ENCODE data around the gene TBCE.
"Not testable (repeated sequence)": the region's sequence is repeated elsewhere in the genome, so short reads cannot be mapped to it uniquely, and the experiment has no call there.

TBCE gene

DNA sequence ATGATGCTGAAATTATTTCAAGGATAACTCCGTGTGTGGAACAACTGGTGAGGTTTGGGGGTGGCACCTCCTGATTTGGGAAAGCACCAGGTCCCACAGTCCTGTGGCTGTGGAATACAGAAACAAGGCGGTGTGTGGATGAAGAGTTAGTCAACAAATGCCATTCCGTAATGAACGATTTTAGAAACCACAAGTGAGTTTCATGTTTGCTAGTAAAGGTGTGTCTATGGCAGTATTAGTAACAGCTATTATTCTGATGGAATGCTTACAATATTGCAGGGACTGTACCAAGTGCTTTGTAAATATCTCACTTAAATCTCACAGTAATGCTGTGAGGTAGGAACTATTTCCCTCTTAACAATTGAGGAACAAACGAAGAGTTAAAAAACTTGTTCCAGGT is 83.2 kb downstream of the TBCE start:
- no peak for DNase-seq (ENCODE audit: low read depth in 2 of 3, low spot score in 1 of 3)

GRCh38 chr1:235450886-235451483 is 83.8 kb downstream of the TBCE start:
- no peak for DNase-seq (ENCODE audit: low read depth in 2 of 3, low spot score in 1 of 3)

DNA sequence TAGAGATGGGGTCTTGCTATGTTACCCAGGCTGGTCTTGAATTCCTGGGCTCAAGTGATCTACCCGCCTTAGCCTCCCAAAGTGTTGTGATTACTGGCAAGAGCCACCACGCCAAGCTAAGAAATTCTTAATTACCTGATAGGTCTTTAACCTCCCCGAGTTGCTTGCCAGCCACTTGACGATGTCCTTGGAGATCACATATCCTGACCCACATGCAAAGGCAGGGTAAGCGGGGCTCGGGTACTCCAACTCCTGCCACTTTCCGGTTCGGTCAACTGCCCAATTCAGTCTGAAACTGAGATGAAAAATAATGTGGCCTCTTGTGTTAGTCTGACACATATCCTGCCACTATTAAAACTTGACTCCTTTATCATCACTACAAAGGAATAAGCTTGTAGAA is 86.8 kb downstream of the TBCE start:
- DNase-seq (ENCODE audit: low read depth in 2 of 3, low spot score in 1 of 3): no peak

GRCh38 chr1:235455097-235455496 is 87.9 kb downstream of the TBCE start:
- no peak for DNase-seq (ENCODE audit: low read depth in 2 of 3, low spot score in 1 of 3)

GRCh38 chr1:235455823-235456222 is 88.6 kb downstream of the TBCE start:
- DNase-seq (ENCODE audit: low read depth in 2 of 3, low spot score in 1 of 3): no peak

- DNase-seq (ENCODE audit: low read depth in 2 of 3, low spot score in 1 of 3): not testable (repeated sequence)
These were observed 90.6 kb downstream of the TBCE start for GRCh38 chr1:235457856-235458255.

DNA sequence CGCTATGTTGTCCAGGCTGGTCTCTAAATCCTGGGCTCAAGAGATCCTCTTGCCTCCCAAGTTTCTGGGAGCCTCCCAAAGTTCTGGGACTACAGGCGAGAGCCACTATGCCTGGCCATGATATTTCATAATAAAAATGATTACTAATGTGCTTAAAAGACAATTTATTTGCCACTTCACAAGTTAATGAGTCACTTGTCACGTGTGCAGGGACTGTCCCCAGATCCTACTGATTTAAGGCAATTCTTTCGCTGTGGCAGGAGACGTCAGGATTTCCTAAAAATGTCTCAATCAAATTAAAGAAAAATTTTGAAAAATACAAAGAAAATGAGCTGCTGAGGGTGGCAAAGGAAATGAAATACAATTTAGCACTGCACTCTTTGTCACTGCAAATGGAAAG is 93.5 kb downstream of the TBCE start:
- no peak for DNase-seq (ENCODE audit: low read depth in 2 of 3, low spot score in 1 of 3)

GRCh38 chr1:235461954-235462353 is 94.7 kb downstream of the TBCE start:
- DNase-seq (ENCODE audit: low read depth in 2 of 3, low spot score in 1 of 3): no peak

- DNase-seq (ENCODE audit: low read depth in 2 of 3, low spot score in 1 of 3): not testable (repeated sequence)
These were observed 95.6 kb downstream of the TBCE start for GRCh38 chr1:235462832-235463231.

GRCh38 chr1:235465066-235465465 is 97.8 kb downstream of the TBCE start:
- DNase-seq (ENCODE audit: low read depth in 2 of 3, low spot score in 1 of 3): no peak

DNA sequence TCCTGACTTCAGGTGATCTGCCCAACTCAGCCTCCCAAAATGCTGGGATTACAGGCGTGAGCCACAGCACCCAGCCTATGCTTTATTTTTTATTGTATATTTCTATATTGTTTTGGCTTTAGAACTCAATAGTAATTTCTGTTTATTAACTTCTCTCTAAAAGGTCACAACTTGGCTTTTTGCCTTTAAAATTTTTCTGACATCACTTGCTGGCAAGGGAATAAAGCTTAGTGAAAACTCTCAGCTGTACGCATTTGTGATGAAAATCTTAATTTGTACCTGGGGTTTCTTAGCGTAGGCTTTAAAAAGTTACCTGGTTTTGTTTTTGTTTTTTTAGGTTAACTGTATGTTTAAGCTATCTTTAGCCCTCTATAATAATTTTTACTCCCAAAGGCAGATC is 100.8 kb downstream of the TBCE start:
- no peak for DNase-seq (ENCODE audit: low read depth in 2 of 3, low spot score in 1 of 3)

GRCh38 chr1:235468970-235469369 is 101.7 kb downstream of the TBCE start:
- no peak for DNase-seq (ENCODE audit: low read depth in 2 of 3, low spot score in 1 of 3)

GRCh38 chr1:235469897-235470296 is 102.7 kb downstream of the TBCE start:
- DNase-seq (ENCODE audit: low read depth in 2 of 3, low spot score in 1 of 3): not testable (repeated sequence)

- DNase-seq (ENCODE audit: low read depth in 2 of 3, low spot score in 1 of 3): no peak
These were observed 103.7 kb downstream of the TBCE start for GRCh38 chr1:235470741-235471439.

- no peak for DNase-seq (ENCODE audit: low read depth in 2 of 3, low spot score in 1 of 3)
These were observed 106.6 kb downstream of the TBCE start for GRCh38 chr1:235473806-235474205.

- DNase-seq (ENCODE audit: low read depth in 2 of 3, low spot score in 1 of 3): no peak
These were observed 115.9 kb downstream of the TBCE start for GRCh38 chr1:235483090-235483489.

DNA sequence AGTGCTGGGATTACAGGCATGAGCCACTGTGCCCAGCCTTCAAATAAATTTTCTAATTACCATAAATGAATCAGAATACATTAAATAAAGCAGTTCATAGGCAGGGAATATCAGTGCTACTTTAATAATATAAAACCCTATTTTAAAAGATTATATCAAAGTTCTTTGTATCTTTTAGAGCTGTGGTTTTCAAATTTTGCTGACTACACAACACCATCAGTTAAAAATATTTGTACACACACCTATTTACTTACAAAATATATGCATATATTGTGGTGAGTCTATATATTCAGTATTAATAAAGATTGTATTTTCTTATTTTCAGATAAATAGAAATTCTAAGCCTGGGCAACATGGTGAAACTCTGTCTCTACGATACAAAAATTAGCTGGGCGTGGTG is 118.3 kb downstream of the TBCE start:
- no peak for DNase-seq (ENCODE audit: low read depth in 2 of 3, low spot score in 1 of 3)

DNA sequence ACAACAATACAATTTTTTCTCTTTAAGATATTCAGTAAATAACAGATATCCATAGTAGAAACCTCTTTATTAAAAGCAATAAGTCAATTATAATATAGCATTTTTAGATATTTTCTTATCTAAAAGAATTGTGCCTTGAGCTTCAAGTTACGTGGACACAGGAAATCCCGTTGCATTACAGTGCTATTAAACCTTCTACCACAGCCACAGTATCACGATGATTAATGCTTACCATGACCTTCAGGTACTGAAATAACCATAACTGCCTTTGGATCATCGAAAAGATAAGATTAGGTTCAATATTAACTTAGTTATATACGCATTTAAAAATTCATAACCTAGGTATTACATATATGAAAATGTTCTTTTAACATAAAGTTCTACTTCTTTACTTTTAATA is 119.1 kb downstream of the TBCE start:
- no peak for DNase-seq (ENCODE audit: low read depth in 2 of 3, low spot score in 1 of 3)

GRCh38 chr1:235491644-235492043 is 124.4 kb downstream of the TBCE start:
- no peak for DNase-seq (ENCODE audit: low read depth in 2 of 3, low spot score in 1 of 3)

- DNase-seq (ENCODE audit: low read depth in 2 of 3, low spot score in 1 of 3): no peak
These were observed 127.3 kb downstream of the TBCE start for GRCh38 chr1:235494531-235494930.

GRCh38 chr1:235495030-235495429 is 127.8 kb downstream of the TBCE start:
- no peak for DNase-seq (ENCODE audit: low read depth in 2 of 3, low spot score in 1 of 3)

- no peak for DNase-seq (ENCODE audit: low read depth in 2 of 3, low spot score in 1 of 3)
These were observed 128.3 kb downstream of the TBCE start for GRCh38 chr1:235495551-235495950.

DNA sequence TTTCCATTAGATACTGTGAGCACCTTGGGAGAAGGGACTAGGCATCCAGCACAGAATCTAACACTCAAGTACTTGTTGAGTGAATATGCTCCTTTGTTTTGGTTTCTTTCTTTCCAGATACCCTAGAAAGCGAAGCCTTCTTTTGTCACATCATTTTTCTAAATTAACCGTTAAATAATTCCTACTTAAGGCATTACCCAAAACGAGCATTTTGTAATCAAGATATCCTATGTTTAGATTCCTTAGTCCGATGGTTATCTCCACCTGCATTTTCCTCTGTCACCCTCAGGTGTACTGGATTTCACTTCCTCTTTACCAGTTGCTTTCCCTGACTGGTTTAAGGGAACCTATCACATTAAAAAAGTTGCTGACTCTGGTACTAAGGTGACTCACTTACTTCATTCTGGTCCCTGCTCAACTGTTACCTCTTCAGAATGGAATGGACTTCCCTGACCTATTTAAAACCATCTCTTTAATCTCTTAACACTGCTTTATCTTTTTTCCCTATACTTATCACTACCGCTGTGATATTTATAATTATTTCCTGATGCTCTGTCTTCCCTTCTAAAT is 133.8 kb downstream of the TBCE start:
- DNase-seq (ENCODE audit: low read depth in 2 of 3, low spot score in 1 of 3): no peak

Data from stimulated activated CD4-positive, alpha-beta T cell treated with anti-CD3 and anti-CD28 coated beads, Interleukin-12 subunit alpha, Interleukin-12 subunit beta, amount 100 ng/mL, for 48 hours (primary cell).